Measurements from ENCODE around the gene BUD23. TPM values are rescaled to one million over a fixed set of nuclear protein-coding genes. Genes with fewer than 3 reads are reported as not detected.

Gene BUD23
- total RNA-seq, 4 donors from 2014 or later = 43.2 to 51.5 (median 48.6) TPM

GRCh38 chr7:73728551-73728950 is 45.2 kb downstream of the BUD23 start:
- 54% methylated on average over 5 of the region's 5 CpGs for WGBS

GRCh38 chr7:73730485-73730884 is 47.1 kb downstream of the BUD23 start:
- Histone ChIP-seq H3K27ac (replicated peaks in 1 of 4) (no peak overlapping the region), H3K4me1 (peaks cover 0 to 8% (median 6%) of the 10 kb centered on the region in 4 donors), H3K27me3 (peaks cover 0 to 18% (median 0%) of the 10 kb centered on the region in 4 donors), H3K4me3 (no peak overlapping the region), H3K9me3 (no peaks in the 10 kb centered on the region), H3K36me3 (peaks cover 0 to 3% (median 2%) of the 10 kb centered on the region in 4 donors)
- TF ChIP-seq POLR2AphosphoS5 (IDR thresholded peaks at IDR 0.05) (no peak), EP300 (IDR thresholded peaks at IDR 0.05) (no peak), POLR2A (IDR thresholded peaks at IDR 0.05; ENCODE audit: low read depth) (no peak)
- intact Hi-C loops (cut with DNase I) = no loop called here
- WGBS = 55% methylated on average over 3 of the region's 3 CpGs
- DNase-seq (ENCODE audit: extremely low spot score) = no peak

More at GRCh38 chr7:73728551-73728950, 45.2 kb downstream of the BUD23 start:
- intact Hi-C loops (cut with DNase I) = loop anchor here (10.0 kb wide), 1 partner anchor 64 kb away; the partner anchor contains the start of gene VPS37D
- Histone ChIP-seq H3K36me3 (no peaks in the 10 kb centered on the region), H3K4me3 (no peak overlapping the region), H3K27ac (replicated peaks in 1 of 4) (no peak overlapping the region), H3K4me1 (no peaks in the 10 kb centered on the region), H3K9me3 (no peaks in the 10 kb centered on the region), H3K27me3 (peaks cover 0 to 18% (median 0%) of the 10 kb centered on the region in 4 donors)
- TF ChIP-seq CTCF (IDR thresholded peaks at IDR 0.05) (no peak), EP300 (IDR thresholded peaks at IDR 0.05) (no peak), POLR2AphosphoS5 (IDR thresholded peaks at IDR 0.05) (no peak), POLR2A (IDR thresholded peaks at IDR 0.05; ENCODE audit: low read depth) (no peak)
- no peak for DNase-seq (ENCODE audit: extremely low spot score)

GRCh38 chr7:73732397-73732796 is 49.0 kb downstream of the BUD23 start:
- H3K27ac ChIP-seq (replicated peaks in 1 of 4) = no peak overlapping the region
- TF ChIP-seq CTCF (IDR thresholded peaks at IDR 0.05) (no peak), EP300 (IDR thresholded peaks at IDR 0.05) (no peak)
- no peak overlapping the region for H3K4me3 ChIP-seq
- H3K4me1 ChIP-seq = peaks cover 2 to 15% (median 9%) of the 10 kb centered on the region in 4 donors
- H3K9me3 ChIP-seq = no peaks in the 10 kb centered on the region
- no peak for DNase-seq (ENCODE audit: extremely low spot score)
- 92% methylated on average over 2 of the region's 2 CpGs for WGBS
- intact Hi-C loops (cut with DNase I) = no loop called here
- H3K27me3 ChIP-seq = peaks cover 0 to 8% (median 0%) of the 10 kb centered on the region in 4 donors
- H3K36me3 ChIP-seq = peaks cover 0 to 22% (median 20%) of the 10 kb centered on the region in 4 donors

GRCh38 chr7:73734619-73735527 is 51.5 kb downstream of the BUD23 start:
- H3K27ac ChIP-seq (replicated peaks in 1 of 4) = peak overlapping the region in 3 of 4 donors; percentile 9 to 52 (median 47)
- TF ChIP-seq POLR2AphosphoS5 (IDR thresholded peaks at IDR 0.05) (peak; percentile 39 to 49), EP300 (IDR thresholded peaks at IDR 0.05) (no peak), CTCF (IDR thresholded peaks at IDR 0.05) (peak; percentile 55 to 83 (median 58)), POLR2A (IDR thresholded peaks at IDR 0.05; ENCODE audit: low read depth) (no peak)
- H3K36me3 ChIP-seq = peaks cover 0 to 23% (median 20%) of the 10 kb centered on the region in 4 donors
- H3K4me3 ChIP-seq = no peak overlapping the region
- no peak for DNase-seq (ENCODE audit: extremely low spot score)
- peaks cover 17 to 33% (median 25%) of the 10 kb centered on the region in 4 donors for H3K4me1 ChIP-seq
- no peaks in the 10 kb centered on the region for H3K9me3 ChIP-seq
- intact Hi-C loops (cut with DNase I) = no loop called here
- 62% methylated on average over 13 of the region's 16 CpGs for WGBS
- no peaks in the 10 kb centered on the region for H3K27me3 ChIP-seq

GRCh38 chr7:73735528-73735905 is 52.1 kb downstream of the BUD23 start:
- peaks cover 0 to 23% (median 20%) of the 10 kb centered on the region in 4 donors for H3K36me3 ChIP-seq
- TF ChIP-seq POLR2AphosphoS5 (IDR thresholded peaks at IDR 0.05) (no peak), POLR2A (IDR thresholded peaks at IDR 0.05; ENCODE audit: low read depth) (no peak), EP300 (IDR thresholded peaks at IDR 0.05) (no peak), CTCF (IDR thresholded peaks at IDR 0.05) (no peak)
- intact Hi-C loops (cut with DNase I) = no loop called here
- H3K27ac ChIP-seq (replicated peaks in 1 of 4) = peak overlapping the region in 2 of 4 donors; percentile 47 to 52
- WGBS = 100% methylated on average over 1 of the region's 8 CpGs
- no peaks in the 10 kb centered on the region for H3K27me3 ChIP-seq
- H3K4me1 ChIP-seq = peaks cover 17 to 33% (median 25%) of the 10 kb centered on the region in 4 donors
- DNase-seq (ENCODE audit: extremely low spot score) = no peak
- H3K4me3 ChIP-seq = no peak overlapping the region
- no peaks in the 10 kb centered on the region for H3K9me3 ChIP-seq

All from esophagus muscularis mucosa (tissue), 4 donors.